Bronchial epithelial cell (primary cell): ENCODE measurements around the gene PTCH2. TPM values are rescaled to one million over a fixed set of nuclear protein-coding genes. Genes with fewer than 3 reads are reported as not detected.
A peak's percentile ranks its signal among the peaks of the same experiment; 100 is the strongest.

ENCODE experiments used
- DNase-seq: peaks from one replicate; pipeline ENCODE4 v3.0.0-alpha.2; 2010; ENCODE audit warnings: low read depth
- FAIRE-seq: peaks from 2 replicates; lab custom pipeline; 2011; peaks lifted over from hg19 to GRCh38; lab: Jason Lieb, UNC
- H3K27me3 ChIP-seq: 2 replicates; pipeline ENCODE4 v1.5.1; 2011; ENCODE audit warnings: low read length; ENCODE audit not compliant: control insufficient read depth, insufficient read depth
- H3K36me3 ChIP-seq: 2 replicates; pipeline ENCODE4 v1.5.1; 2011; ENCODE audit warnings: low read length; ENCODE audit not compliant: control insufficient read depth, insufficient read depth
- H3K4me3 ChIP-seq: 2 replicates; pipeline ENCODE4 v1.5.1; 2011; ENCODE audit warnings: mild to moderate bottlenecking, low read depth, low read length, control low read depth
- CTCF ChIP-seq: IDR thresholded peaks from 2 replicates; pipeline ENCODE4 v1.5.1; 2011; ENCODE audit warnings: mild to moderate bottlenecking, moderate library complexity, low read length, control low read depth, inconsistent platforms; ENCODE audit not compliant: insufficient read depth, severe bottlenecking
- total RNA-seq: library from RNA; depleted of rRNA; stranded (reverse); fragments of >200 nt; gene quantifications from 2 replicates; pipeline ENCODE4 v1.2.1, GENCODE V29; 2014

Gene PTCH2
- total RNA-seq, 1 donor from 2014 or later, result not detected

- TF ChIP-seq CTCF, result no peak
- Histone ChIP-seq H3K36me3 (no peaks in the 10 kb centered on the region), H3K27me3 (no peaks in the 10 kb centered on the region), H3K4me3 (no peak overlapping the region)
- FAIRE-seq (no peak), DNase-seq (no peak)
Measured at GRCh38 chr1:44874155-44874554, 31.1 kb upstream of the PTCH2 start.

GRCh38 chr1:44870096-44870495 is 27.0 kb upstream of the PTCH2 start:
- Histone ChIP-seq H3K36me3 (no peaks in the 10 kb centered on the region), H3K4me3 (no peak overlapping the region), H3K27me3 (no peaks in the 10 kb centered on the region)
- no peak for FAIRE-seq
- no peak for TF ChIP-seq CTCF
- no peak for DNase-seq

- FAIRE-seq (no peak), DNase-seq (no peak)
- Histone ChIP-seq H3K27me3 (no peaks in the 10 kb centered on the region), H3K36me3 (no peaks in the 10 kb centered on the region), H3K4me3 (no peak overlapping the region)
- no peak for TF ChIP-seq CTCF
Measured at GRCh38 chr1:44867801-44868200, 24.7 kb upstream of the PTCH2 start.

- DNase-seq (peak; percentile 49), FAIRE-seq (no peak)
- Histone ChIP-seq H3K27me3 (no peaks in the 10 kb centered on the region), H3K36me3 (no peaks in the 10 kb centered on the region), H3K4me3 (no peak overlapping the region)
- no peak for TF ChIP-seq CTCF
Measured at GRCh38 chr1:44862829-44863401, 19.9 kb upstream of the PTCH2 start.

GRCh38 chr1:44860891-44861425 is 17.9 kb upstream of the PTCH2 start:
- FAIRE-seq (no peak), DNase-seq (no peak)
- no peak for TF ChIP-seq CTCF
- no peak overlapping the region for H3K4me3 ChIP-seq
- H3K27me3 ChIP-seq, result no peaks in the 10 kb centered on the region
- H3K36me3 ChIP-seq, result peaks cover 2% of the 10 kb centered on the region

- Histone ChIP-seq H3K36me3 (peaks cover 2% of the 10 kb centered on the region), H3K4me3 (no peak overlapping the region), H3K27me3 (no peaks in the 10 kb centered on the region)
- no peak for TF ChIP-seq CTCF
- FAIRE-seq (no peak), DNase-seq (no peak)
Measured at GRCh38 chr1:44860331-44860730, 17.3 kb upstream of the PTCH2 start.
